CD4-positive, alpha-beta T cell treated with Interleukin-4 for 4 hours (primary cell): ENCODE data around the gene WDR1.
A peak's percentile ranks its signal among the peaks of the same experiment; 100 is the strongest.

Experiments
- DNase-seq: peaks from one replicate; pipeline ENCODE4 v3.0.0-alpha.2; 2020

Gene WDR1

GRCh38 chr4:10113362-10114047 lies 3.1 kb downstream of the WDR1 start:
- no peak for DNase-seq

- DNase-seq = no peak
These were observed 3.8 kb downstream of the WDR1 start for GRCh38 chr4:10112658-10113284.

GRCh38 chr4:10111067-10111801 lies 5.4 kb downstream of the WDR1 start:
- DNase-seq = no peak

DNA sequence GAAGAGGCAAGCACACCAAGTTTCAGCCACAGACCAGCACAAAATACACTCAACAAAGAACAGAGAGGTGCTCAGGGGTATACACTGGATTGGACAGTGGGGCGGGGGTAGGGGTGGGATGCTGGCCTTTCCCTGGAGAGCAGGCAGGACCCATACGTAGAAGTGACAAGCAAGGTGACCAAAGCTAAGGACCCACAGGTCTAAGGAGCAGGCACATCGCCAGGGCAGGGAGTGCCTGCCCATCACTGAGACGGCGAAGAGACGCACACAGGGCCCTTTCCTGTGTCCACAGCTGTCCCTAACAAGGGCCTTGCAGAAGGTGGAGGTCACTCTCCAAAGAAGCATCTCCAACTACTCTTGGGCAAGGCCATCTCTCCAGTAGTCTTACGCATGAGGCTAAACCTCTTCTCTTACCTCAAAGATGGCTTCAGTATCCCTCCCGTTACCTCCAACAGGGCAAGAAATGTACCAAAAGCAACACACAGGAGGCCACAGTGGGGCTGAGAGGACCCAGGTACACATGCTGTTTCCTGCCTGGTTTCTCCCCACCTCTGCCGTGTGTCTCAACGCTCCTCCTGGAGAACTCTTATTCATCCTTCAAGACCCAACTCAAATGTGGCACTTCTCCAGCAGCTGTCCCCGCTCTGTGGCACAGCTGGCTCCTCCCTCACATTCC lies 6.5 kb downstream of the WDR1 start:
- DNase-seq = no peak

- peak; percentile 84 for DNase-seq
These were observed 7.5 kb downstream of the WDR1 start for GRCh38 chr4:10108818-10109783.

DNA sequence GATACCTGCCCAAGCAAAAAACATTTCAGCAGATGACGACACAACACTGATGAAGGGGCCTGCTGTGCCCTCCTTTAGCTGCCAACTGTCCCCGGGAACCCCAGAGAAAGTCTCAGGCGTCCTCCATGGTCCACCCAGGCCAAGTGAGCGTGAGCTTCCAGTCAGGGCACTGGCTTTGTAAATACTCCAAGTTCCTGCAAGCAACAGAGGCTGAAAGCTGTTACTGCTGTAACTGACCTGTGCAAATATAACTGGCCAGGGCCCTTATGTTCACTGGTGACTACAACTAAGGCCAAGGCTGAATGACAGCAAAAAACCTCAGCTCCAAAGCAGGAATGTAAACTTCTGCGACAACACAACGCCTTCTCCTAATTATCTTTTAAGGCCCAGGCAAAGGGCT lies 8.2 kb downstream of the WDR1 start:
- no peak for DNase-seq

DNA sequence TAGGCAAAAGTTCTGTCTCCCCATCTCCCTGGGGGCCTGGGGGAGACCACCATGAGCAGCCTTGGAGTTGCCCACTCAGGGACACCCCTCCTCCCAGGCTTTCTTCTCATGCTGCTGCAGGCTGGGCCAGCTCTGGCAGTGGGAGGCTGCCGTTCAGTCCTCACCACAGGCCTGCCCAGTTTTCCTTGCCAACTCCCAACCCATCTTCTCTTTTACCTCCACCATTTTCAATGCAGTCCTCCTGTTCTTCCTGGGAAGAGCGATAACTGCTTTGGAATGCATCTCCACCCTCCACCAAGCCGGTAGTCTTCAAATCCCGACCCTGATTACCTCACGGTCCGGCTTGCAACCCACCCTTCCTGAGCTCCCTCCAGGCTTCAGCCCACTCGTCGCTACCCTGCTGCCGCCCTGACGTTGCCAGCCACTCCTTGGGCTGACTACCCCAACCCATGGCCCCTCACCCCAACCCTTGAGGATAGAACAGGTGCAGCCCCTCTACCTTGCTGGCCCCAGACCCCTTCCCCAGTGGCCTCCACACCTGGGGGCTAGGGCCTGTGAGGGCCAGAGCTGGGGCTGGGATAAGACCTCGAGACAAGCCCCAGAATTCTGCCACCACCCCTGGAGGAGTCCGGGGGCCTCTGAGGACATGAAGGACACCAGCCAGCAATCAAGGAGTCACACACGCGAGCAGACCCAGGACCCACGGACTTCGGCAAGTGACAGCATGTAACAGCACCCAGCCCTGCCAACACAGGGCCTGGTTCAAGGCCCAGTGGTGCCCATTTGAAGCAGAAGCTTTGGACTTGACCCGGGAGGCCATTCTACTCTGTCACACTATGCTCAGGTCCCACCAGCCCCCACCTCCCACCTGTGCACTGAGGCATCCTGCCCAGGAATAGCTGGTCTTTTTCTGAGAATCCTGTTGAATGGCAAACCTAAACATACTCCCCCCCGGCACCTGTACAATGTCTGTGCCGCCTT lies 9.2 kb downstream of the WDR1 start:
- DNase-seq = no peak

DNA sequence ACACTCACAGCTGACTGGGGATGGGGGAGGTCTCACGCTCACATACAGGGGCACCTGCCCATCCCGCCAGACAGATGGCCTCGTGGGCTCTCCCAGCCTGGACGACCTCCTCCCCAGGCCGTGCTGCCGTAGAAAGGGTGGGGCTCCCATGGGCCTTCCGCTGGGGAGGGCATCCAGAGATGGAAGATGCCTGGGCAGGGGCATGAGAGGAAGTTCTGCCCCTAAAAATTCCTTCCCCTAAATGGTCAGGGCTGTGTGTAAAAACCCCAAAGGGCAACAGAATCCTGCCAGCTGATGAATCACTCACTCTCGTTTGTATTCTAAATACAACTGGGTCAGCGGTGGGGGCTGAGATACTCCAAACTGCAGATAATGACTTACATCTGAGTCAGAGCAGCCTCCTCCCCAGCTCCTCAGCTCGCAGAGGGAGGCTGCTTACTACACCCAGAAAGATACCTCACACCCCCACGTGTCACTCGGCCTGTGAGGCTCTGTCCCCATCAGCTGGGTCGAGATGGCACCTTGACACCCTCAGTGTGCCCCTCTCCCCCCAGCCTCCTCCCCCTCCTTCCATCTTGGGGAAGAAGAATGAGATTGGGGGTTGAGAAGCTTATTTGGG lies 10.1 kb downstream of the WDR1 start:
- peak; percentile 89 for DNase-seq

DNA sequence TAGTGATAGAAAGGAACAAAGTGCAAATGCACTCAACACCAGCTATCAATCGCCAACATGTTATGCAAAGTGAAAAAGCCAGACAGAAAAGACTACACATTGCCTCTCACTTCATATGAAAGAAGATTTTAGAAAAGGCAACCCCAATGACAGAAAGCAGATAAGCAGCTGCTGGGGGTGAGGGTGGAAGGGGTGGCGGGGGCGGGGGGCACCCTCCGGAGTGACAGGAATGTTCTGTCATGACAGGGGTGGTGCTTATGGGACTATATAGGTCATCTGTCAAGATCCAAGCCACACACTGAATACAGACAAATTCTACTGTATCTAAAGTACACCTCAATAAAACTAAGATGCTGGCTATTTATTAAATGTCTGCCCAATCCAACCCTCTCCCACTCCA lies 10.7 kb downstream of the WDR1 start:
- DNase-seq = no peak

DNA sequence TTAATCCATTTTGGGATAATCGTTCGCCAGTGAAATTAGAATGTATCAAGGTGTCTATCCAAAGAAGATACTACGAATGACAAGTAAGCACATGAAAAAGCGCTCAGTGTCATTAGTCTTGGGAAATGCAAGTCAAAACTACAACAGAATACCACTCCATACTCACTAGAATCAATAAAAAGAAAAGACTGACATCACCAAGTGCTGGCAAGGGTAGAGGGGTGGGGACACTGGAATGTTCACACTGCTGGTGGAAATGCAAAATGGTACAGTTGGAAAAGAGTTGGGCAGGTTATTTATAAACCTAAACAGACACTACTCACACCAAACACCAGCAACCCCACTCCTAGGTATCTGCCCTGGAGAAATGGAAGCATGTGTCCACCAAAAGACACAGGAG lies 11.2 kb downstream of the WDR1 start:
- DNase-seq = no peak

GRCh38 chr4:10104991-10105276 lies 11.7 kb downstream of the WDR1 start:
- no peak for DNase-seq

- DNase-seq = no peak
These were observed 12.2 kb downstream of the WDR1 start for GRCh38 chr4:10104211-10104990.

DNA sequence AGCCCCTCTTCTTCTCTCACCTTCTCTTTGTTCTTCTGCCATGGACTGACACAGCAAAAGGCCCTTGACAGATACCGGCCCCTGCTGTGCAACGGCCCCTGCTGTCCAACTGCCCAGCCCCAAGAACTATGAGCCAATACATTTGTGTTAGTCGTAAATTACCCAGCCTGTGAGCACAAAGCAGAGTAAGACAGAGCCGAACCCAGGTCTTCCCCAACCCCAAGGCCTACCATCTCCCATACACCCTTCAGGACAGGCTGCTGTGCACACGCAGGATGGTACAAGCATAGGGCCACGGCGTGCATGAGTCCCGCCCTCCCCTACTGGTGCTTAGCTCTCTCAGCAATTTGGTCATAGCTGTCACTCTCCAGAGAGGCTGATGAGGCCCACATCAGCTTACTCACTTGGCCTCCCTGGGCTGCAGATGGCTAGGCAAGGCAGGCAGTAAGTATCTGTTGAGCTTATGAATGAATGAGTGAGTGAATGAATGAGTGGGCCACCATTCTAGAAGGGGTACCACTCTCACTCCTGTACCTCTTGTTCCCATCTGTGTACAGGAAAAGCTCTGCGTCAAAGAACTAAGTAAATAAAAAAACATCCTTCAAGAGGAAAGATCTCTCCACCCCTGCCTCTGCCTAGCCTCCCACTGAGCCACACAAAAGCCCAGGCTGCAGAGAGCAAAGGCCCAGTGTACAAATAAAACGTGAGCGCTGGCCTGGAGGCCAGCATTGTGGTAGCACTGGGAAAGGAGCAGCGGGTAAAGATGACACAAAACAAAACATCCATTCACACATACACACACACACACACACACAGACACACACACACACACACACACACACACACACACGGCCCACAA lies 13.9 kb downstream of the WDR1 start:
- no peak for DNase-seq

DNA sequence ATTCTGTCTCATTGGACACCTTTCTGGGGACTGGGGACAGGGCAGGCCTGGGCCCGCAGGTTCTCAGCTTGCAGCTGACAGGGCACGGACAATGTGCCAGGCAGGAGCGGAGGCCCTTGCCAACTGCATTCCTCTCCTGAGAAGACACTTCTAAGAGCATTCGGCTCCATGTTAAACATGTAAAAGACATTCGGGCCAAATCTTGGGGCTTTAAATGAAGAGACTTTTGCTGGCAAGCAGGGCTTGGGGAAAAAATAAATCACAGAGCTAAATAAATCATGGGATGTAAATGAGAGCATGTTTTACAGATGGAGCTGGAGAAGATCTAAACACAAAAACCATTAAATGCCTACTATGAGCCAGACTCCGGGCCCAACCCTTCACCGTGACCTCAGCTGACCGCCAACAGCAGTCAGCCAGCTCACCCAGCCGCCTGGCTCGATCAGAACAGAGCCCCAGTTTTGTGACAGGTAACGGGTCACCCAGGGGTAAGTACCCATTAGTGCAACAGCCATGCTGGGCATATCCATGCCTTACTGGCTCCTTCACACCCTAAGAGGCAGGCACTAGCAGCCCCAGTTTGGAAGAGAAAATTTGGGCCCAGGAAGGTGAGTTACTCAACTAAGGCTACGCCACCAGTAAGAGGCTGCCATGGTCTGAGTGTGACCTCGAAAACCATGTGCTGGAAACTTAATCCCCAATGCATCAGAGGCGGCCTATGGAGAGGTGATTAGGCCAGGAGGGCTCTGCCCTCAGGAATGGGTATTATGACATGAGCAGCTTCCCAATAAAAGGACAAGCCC lies 14.7 kb downstream of the WDR1 start:
- no peak for DNase-seq

DNA sequence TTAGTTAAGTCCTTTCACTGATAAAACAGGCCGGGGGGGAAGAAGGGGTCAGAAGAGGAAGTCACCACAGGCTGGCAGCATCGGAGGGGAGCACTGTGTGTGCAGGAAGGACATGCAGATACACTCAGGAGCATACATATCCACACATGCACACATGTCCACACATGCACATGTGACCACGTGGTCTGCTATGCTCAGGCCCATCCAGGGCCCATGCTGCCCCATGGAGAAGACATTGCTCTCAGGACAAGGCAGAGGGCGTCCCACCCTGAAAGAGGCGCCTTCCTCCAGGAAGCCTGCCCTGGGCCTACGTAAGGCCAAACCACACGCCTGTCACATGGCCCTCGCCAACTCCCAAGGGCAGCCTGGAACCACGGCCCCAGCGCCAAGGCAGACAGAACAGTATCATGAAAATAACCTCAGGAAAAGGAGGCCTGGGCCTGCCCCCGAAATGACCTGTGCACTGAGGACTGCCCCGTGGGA lies 15.8 kb downstream of the WDR1 start:
- DNase-seq = no peak

DNA sequence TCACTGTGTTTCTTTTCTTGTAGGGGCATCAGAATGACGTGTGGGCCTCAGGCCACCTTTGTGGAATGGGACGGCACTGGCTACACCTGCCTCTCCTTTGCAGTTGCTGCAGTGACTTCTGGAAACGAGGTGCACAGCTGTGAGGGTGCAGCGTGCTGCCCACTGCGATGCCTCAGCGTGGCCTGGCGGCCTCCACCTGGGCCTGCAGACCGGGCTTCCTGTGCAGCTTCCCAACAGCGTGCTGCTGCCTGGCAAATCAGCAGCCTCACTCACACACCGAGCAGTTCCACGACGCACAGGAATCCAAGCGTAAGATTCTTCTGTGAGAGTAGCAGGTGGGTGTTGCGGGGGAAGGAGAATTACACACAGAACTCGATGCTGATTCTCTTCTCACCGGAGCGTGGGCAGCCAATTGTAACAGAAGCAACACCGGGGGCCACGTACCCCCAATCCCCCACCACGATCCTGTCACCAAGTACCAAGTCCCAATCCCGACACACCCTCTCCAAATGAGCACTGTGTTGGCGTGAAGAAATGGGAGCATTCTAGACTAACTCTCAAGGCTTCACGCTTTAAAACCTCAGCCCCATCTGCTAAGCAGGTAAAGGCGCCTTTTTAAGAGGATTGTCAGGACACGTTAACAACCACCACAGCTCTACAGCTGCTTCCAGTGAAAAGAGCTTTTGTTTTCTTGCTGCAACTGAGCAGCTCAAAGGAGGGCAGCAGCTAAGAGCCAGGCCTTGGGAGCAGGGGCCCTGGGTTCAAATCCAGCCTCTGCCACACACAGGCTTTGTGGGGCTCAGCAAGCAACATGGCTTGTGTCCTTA lies 16.9 kb downstream of the WDR1 start:
- DNase-seq = no peak

- DNase-seq = peak; percentile 57
These were observed 17.8 kb downstream of the WDR1 start for GRCh38 chr4:10098780-10099160.
